Smooth muscle cell (in vitro differentiated cells): ENCODE data around the gene EMSY. TPM values are rescaled to one million over a fixed set of nuclear protein-coding genes. Genes with fewer than 3 reads are reported as not detected.
"Not testable (repeated sequence)": the region's sequence is repeated elsewhere in the genome, so short reads cannot be mapped to it uniquely, and the experiment has no call there.

Experiments
- DNase-seq: peaks from one replicate; lab custom pipeline; 2025; ENCODE audit not compliant: unreplicated experiment; lab: John Stamatoyannopoulos, UW
- H2AFZ ChIP-seq: fragments of 200-600 bp; sonication (generic); 2 replicates; pipeline ENCODE4 v1.6.0; 2016; ENCODE audit warnings: antibody characterized with exemption, low read depth, mild to moderate bottlenecking
- H3F3A ChIP-seq: fragments of 200-600 bp; sonication (generic); 2 replicates; pipeline ENCODE4 v1.6.0; 2017; ENCODE audit warnings: antibody characterized with exemption, low read depth
- H3K27ac ChIP-seq: fragments of 200-600 bp; sonication (generic); 2 replicates; pipeline ENCODE4 v1.5.1; 2016; ENCODE audit warnings: low read depth, mild to moderate bottlenecking
- H3K27me3 ChIP-seq: fragments of 200-600 bp; sonication (generic); 2 replicates; pipeline ENCODE4 v1.6.1; 2016; ENCODE audit warnings: low read depth, mild to moderate bottlenecking
- H3K36me3 ChIP-seq: fragments of 200-600 bp; sonication (generic); 2 replicates; pipeline ENCODE4 v1.5.1; 2016; ENCODE audit warnings: low read depth
- H3K4me1 ChIP-seq: fragments of 200-600 bp; sonication (generic); 2 replicates; pipeline ENCODE4 v1.5.1; 2016; ENCODE audit warnings: low read depth
- H3K4me2 ChIP-seq: fragments of 200-600 bp; sonication (generic); 2 replicates; pipeline ENCODE4 v1.6.0; 2016; ENCODE audit warnings: mild to moderate bottlenecking
- H3K4me3 ChIP-seq: fragments of 200-600 bp; sonication (generic); 2 replicates; pipeline ENCODE4 v1.5.1; 2016; ENCODE audit warnings: mild to moderate bottlenecking
- H3K79me2 ChIP-seq: fragments of 200-600 bp; sonication (generic); 2 replicates; pipeline ENCODE4 v1.6.0; 2016; ENCODE audit warnings: low read depth, mild to moderate bottlenecking
- H3K9ac ChIP-seq: fragments of 200-600 bp; sonication (generic); 2 replicates; pipeline ENCODE4 v1.6.0; 2016; ENCODE audit warnings: low read depth
- H3K9me3 ChIP-seq: fragments of 200-600 bp; sonication (generic); replicated peaks from 2 replicates; pipeline ENCODE4 v1.5.1; 2016; ENCODE audit warnings: low read depth
- H4K20me1 ChIP-seq: fragments of 200-600 bp; sonication (generic); 2 replicates; pipeline ENCODE4 v1.6.0; 2016; ENCODE audit warnings: low read depth
- CTCF ChIP-seq: fragments of 200-600 bp; sonication (generic); IDR thresholded peaks from 2 replicates; pipeline ENCODE4 v1.5.1; 2017; ENCODE audit warnings: borderline replicate concordance, mild to moderate bottlenecking, antibody characterized with exemption; ENCODE audit not compliant: insufficient read depth, poor library complexity, severe bottlenecking
- WGBS: methylation state at CpG from one replicate; pipeline ENCODE4 v1.1.7; 2016; ENCODE audit warnings: low lambda C conversion rate; 5-methylcytosine and 5-hydroxymethylcytosine counted together
- polyA plus RNA-seq: library from polyadenylated mRNA; unstranded; fragments of >200 nt; fragmentation: Nextera tagmentation; extraction: Ambion mirVana; gene quantifications from 2 replicates; pipeline ENCODE4 v1.2.1, GENCODE V29; 2016
- total RNA-seq: library from RNA; depleted of rRNA; stranded (reverse); fragments of >200 nt; gene quantifications from 2 replicates; pipeline ENCODE4 v1.2.3, GENCODE V29; 2014

EMSY gene
- total and polyA plus RNA-seq, 2 experiments from 2014 or later = 14.5 to 26.0 TPM

- Histone ChIP-seq H3K4me1 (peaks cover 21% of the 10 kb centered on the region), H3K27ac (peak overlapping the region; percentile 96), H4K20me1 (no peaks in the 10 kb centered on the region), H3F3A (peaks cover 17% of the 10 kb centered on the region), H3K27me3 (no peaks in the 10 kb centered on the region), H3K9me3 (no peaks in the 10 kb centered on the region), H2AFZ (peak overlapping the region; percentile 4), H3K4me3 (no peak overlapping the region), H3K79me2 (no peaks in the 10 kb centered on the region), H3K36me3 (no peaks in the 10 kb centered on the region), H3K9ac (peak overlapping the region; percentile 81), H3K4me2 (peak overlapping the region; percentile 64)
- WGBS = 21% methylated on average over 18 of the region's 18 CpGs
- TF ChIP-seq CTCF = peak; percentile 44
- DNase-seq = no peak
Measured at GRCh38 chr11:76579056-76579751, 134.4 kb downstream of the EMSY start.

GRCh38 chr11:76579752-76580151 lies 134.9 kb downstream of the EMSY start:
- Histone ChIP-seq H3K79me2 (no peaks in the 10 kb centered on the region), H3K36me3 (no peaks in the 10 kb centered on the region), H3K27ac (peak overlapping the region; percentile 96), H3K9me3 (no peaks in the 10 kb centered on the region), H3K9ac (peak overlapping the region; percentile 81), H3K4me2 (peak overlapping the region; percentile 64), H3K27me3 (no peaks in the 10 kb centered on the region), H3K4me1 (peaks cover 21% of the 10 kb centered on the region), H3K4me3 (no peak overlapping the region), H4K20me1 (no peaks in the 10 kb centered on the region), H3F3A (peaks cover 17% of the 10 kb centered on the region), H2AFZ (no peak overlapping the region)
- no peak for TF ChIP-seq CTCF
- DNase-seq = no peak
- 84% methylated on average over 5 of the region's 5 CpGs for WGBS

DNA sequence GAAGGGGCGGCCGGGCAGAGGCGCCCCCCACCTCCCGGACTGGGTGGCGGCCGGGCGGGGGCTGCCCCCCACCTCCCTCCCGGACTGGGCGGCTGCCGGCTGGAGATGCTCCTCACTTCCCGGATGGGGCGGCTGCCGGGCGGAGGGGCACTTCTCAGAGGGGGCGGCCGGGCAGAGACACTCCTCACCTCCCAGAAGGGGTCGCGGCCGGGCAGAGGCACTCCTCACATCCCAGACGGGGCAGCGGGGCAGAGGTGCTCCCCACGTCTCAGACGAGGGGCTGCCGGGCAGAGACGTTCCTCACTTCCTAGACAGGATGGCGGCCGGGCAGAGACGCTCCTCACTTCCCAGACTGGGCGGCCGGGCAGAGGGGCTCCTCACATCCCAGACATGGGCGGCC lies 137.7 kb downstream of the EMSY start:
- not testable (repeated sequence) for H2AFZ ChIP-seq, H3K27me3 ChIP-seq, H3K9me3 ChIP-seq, H3K36me3 ChIP-seq, H3K4me2 ChIP-seq, DNase-seq, H3K4me3 ChIP-seq, H3K79me2 ChIP-seq, H3K27ac ChIP-seq, H4K20me1 ChIP-seq, H3K9ac ChIP-seq
- WGBS = 100% methylated on average over 8 of the region's 31 CpGs
- Histone ChIP-seq H3F3A (peaks cover 14% of the 10 kb centered on the region), H3K4me1 (peaks cover 14% of the 10 kb centered on the region)

- H3K4me1 ChIP-seq = no peaks in the 10 kb centered on the region
- H3K27me3 ChIP-seq = no peaks in the 10 kb centered on the region
- H3F3A ChIP-seq = peaks cover 3% of the 10 kb centered on the region
- H3K27ac ChIP-seq = peak overlapping the region; percentile 63
- peak overlapping the region; percentile 27 for H3K4me2 ChIP-seq
- WGBS = 76% methylated on average over 5 of the region's 5 CpGs
- H3K4me3 ChIP-seq = no peak overlapping the region
- H4K20me1 ChIP-seq = no peaks in the 10 kb centered on the region
- no peak overlapping the region for H3K9ac ChIP-seq
- no peaks in the 10 kb centered on the region for H3K36me3 ChIP-seq
- H2AFZ ChIP-seq = peak overlapping the region; percentile 73
- DNase-seq = no peak
- no peak for TF ChIP-seq CTCF
- no peaks in the 10 kb centered on the region for H3K79me2 ChIP-seq
- no peaks in the 10 kb centered on the region for H3K9me3 ChIP-seq
Measured at GRCh38 chr11:76587820-76588454, 143.1 kb downstream of the EMSY start.
